ENCODE results near the gene CD33. TPM values are rescaled to one million over a fixed set of nuclear protein-coding genes. Genes with fewer than 3 reads are reported as not detected.
A peak's percentile ranks its signal among the peaks of the same experiment; 100 is the strongest.
"Not testable (repeated sequence)": the region's sequence is repeated elsewhere in the genome, so short reads cannot be mapped to it uniquely, and the experiment has no call there.

Gene CD33
- polyA plus RNA-seq, 2 of the 4 experiments (the other 2 are of a cell fraction) = 0.10 TPM; not detected in 1

DNA sequence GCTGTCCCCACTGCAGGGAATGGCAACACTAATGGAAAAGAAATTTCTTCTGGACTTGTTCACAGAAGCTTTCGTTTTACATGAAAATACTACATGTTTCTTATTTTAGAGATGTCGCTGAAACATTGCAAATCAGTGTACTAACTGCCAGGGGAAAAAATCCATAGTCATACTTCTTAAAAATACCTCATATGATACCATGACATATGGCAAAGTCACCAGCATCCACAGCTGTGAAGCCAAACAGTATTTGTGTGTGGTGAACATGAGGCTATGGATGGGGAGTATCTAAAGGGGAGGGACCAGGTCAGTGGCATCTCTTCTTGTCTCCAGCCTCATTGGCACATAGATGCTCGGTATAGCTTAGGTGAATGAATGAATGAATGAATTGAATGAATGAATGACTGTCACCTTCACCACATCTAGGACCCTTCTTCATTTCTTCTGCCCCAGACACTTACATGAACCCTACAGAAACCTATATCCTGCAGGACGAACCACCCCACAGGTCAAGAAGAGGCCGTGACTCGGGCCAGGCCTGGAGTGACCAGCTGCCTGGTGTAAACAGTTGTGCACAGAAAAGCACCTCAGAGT, 14.6 kb upstream of the CD33 start:
- ATAC-seq (no peak), DNase-seq (ENCODE audit: low read depth in 1 of 2, low spot score in 1 of 2) (no peak), FAIRE-seq (no peak)
- Histone ChIP-seq H3K27ac (no peak overlapping the region), H3K4me3 (no peak overlapping the region), H3K4me2 (no peak overlapping the region), H3K4me1 (no peaks in the 10 kb centered on the region), H3K9me3 (peaks cover 2% of the 10 kb centered on the region; the same call in 1 of the 3 replicates)
- ChIA-PET POLR2A (no interaction called here), CTCF (no interaction called here)
- no peak for TF ChIP-seq HOXB5 (CRISPR knock-in tag; IDR thresholded peaks at IDR 0.05)
- TF ChIP-seq JUN (IDR thresholded peaks at IDR 0.05) = no peak
- no peak for TF ChIP-seq SREBF2 (IDR thresholded peaks at IDR 0.05)
- TF ChIP-seq RFX5 (IDR thresholded peaks at IDR 0.05) = no peak
- TF ChIP-seq TFCP2L1 (CRISPR knock-in tag; IDR thresholded peaks at IDR 0.05) = no peak
- no peak for TF ChIP-seq MYC (IDR thresholded peaks at IDR 0.05; ENCODE audit: borderline replicate concordance, low read length)
- TF ChIP-seq BCL3 (IDR thresholded peaks at IDR 0.05) = no peak
- TF ChIP-seq RNF2 (IDR thresholded peaks at IDR 0.05; ENCODE audit: borderline replicate concordance, low read depth) = no peak
- TF ChIP-seq HMGXB4 (CRISPR knock-in tag; IDR thresholded peaks at IDR 0.05; ENCODE audit: borderline replicate concordance) = no peak
- TF ChIP-seq, protein P1, sequence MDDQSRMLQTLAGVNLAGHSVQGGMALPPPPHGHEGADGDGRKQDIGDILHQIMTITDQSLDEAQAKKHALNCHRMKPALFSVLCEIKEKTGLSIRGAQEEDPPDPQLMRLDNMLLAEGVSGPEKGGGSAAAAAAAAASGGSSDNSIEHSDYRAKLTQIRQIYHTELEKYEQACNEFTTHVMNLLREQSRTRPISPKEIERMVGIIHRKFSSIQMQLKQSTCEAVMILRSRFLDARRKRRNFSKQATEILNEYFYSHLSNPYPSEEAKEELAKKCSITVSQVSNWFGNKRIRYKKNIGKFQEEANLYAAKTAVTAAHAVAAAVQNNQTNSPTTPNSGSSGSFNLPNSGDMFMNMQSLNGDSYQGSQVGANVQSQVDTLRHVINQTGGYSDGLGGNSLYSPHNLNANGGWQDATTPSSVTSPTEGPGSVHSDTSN (IDR thresholded peaks at IDR 0.05) = no peak
- 50% methylated on average over 6 of the region's 6 CpGs for WGBS (ENCODE audit: missing lambda C conversion rate)

DNA sequence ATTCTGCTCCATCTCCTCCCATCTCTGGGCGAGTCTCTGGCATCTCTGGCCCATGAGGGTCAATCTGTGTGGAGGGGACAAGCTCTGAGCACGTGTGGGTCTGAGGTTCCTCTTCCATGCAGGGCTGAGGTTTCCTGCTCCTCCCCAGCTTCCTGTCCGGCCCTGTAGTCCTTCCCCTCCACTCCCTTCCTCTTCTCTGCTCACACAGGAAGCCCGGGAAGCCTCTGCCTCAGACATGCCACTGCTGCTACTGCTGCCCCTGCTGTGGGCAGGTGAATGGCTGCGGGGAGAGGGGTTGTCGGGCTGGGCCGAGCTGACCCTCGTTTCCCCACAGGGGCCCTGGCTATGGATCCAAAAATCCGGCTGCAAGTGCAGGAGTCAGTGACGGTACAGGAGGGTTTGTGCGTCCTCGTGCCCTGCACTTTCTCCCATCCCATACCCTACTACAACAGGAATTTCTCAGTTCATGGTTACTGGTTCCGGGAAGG, 14.0 kb upstream of the CD33 start:
- DNase-seq (ENCODE audit: low read depth in 1 of 2, low spot score in 1 of 2); POLR2A ChIA-PET; FAIRE-seq; H3K4me2 ChIP-seq; H3K9me3 ChIP-seq; H3K4me1 ChIP-seq; H3K4me3 ChIP-seq; H3K27ac ChIP-seq: not testable (repeated sequence)
- WGBS (ENCODE audit: missing lambda C conversion rate) = 28% methylated on average over 13 of the region's 13 CpGs
- ATAC-seq = peak in 1 of 2 experiments; percentile 54; a peak in 3 of 6 replicates
- CTCF ChIA-PET = interaction anchor here (1.4 kb wide), 1 partner anchor 48 kb away, joined by 5 read pairs; no protein-coding TSS in a partner anchor

GRCh38 chr19:51211833-51212232, 13.0 kb upstream of the CD33 start:
- ChIA-PET POLR2A (no interaction called here), CTCF (interaction anchor here (1.4 kb wide), 1 partner anchor 47 kb away, joined by 5 read pairs; no protein-coding TSS in a partner anchor)
- Histone ChIP-seq H3K4me2 (no peak overlapping the region), H3K4me3 (no peak overlapping the region), H3K27ac (no peak overlapping the region), H3K4me1 (no peaks in the 10 kb centered on the region), H3K9me3 (peaks cover 11% of the 10 kb centered on the region; the same call in 2 of the 3 replicates)
- ATAC-seq (no peak), FAIRE-seq (no peak), DNase-seq (ENCODE audit: low read depth in 1 of 2, low spot score in 1 of 2) (no peak)
- 30% methylated on average over 6 of the region's 9 CpGs for WGBS (ENCODE audit: missing lambda C conversion rate)
- TF ChIP-seq CEBPB (IDR thresholded peaks at IDR 0.05) (no peak), TFCP2L1 (CRISPR knock-in tag; IDR thresholded peaks at IDR 0.05) (no peak), KDM1A (IDR thresholded peaks at IDR 0.05; ENCODE audit: low read depth) (no peak), CBX2 (IDR thresholded peaks at IDR 0.05; ENCODE audit: borderline replicate concordance, low read depth) (no peak), BCL3 (IDR thresholded peaks at IDR 0.05) (no peak), MAZ (IDR thresholded peaks at IDR 0.05; ENCODE audit: borderline replicate concordance, low read depth, low read length) (no peak), JUNB (IDR thresholded peaks at IDR 0.05) (no peak), FOSB (CRISPR knock-in tag; IDR thresholded peaks at IDR 0.05) (no peak), NR3C1 (IDR thresholded peaks at IDR 0.05) (no peak), HEYL (CRISPR knock-in tag; IDR thresholded peaks at IDR 0.05) (no peak), RNF2 (IDR thresholded peaks at IDR 0.05; ENCODE audit: borderline replicate concordance, low read depth) (no peak), POLR2AphosphoS2 (conservative IDR thresholded peaks at IDR 0.05; ENCODE audit: low read length) (no peak), RARB (CRISPR knock-in tag; IDR thresholded peaks at IDR 0.05) (no peak), MAFK (IDR thresholded peaks at IDR 0.05; ENCODE audit: partially characterized antibody) (no peak), ZNF302 (CRISPR knock-in tag; IDR thresholded peaks at IDR 0.05) (no peak)
- TF ChIP-seq, protein P2, sequence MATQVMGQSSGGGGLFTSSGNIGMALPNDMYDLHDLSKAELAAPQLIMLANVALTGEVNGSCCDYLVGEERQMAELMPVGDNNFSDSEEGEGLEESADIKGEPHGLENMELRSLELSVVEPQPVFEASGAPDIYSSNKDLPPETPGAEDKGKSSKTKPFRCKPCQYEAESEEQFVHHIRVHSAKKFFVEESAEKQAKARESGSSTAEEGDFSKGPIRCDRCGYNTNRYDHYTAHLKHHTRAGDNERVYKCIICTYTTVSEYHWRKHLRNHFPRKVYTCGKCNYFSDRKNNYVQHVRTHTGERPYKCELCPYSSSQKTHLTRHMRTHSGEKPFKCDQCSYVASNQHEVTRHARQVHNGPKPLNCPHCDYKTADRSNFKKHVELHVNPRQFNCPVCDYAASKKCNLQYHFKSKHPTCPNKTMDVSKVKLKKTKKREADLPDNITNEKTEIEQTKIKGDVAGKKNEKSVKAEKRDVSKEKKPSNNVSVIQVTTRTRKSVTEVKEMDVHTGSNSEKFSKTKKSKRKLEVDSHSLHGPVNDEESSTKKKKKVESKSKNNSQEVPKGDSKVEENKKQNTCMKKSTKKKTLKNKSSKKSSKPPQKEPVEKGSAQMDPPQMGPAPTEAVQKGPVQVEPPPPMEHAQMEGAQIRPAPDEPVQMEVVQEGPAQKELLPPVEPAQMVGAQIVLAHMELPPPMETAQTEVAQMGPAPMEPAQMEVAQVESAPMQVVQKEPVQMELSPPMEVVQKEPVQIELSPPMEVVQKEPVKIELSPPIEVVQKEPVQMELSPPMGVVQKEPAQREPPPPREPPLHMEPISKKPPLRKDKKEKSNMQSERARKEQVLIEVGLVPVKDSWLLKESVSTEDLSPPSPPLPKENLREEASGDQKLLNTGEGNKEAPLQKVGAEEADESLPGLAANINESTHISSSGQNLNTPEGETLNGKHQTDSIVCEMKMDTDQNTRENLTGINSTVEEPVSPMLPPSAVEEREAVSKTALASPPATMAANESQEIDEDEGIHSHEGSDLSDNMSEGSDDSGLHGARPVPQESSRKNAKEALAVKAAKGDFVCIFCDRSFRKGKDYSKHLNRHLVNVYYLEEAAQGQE (IDR thresholded peaks at IDR 0.05) = no peak
- TF ChIP-seq, protein P3, sequence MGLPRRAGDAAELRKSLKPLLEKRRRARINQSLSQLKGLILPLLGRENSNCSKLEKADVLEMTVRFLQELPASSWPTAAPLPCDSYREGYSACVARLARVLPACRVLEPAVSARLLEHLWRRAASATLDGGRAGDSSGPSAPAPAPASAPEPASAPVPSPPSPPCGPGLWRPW (IDR thresholded peaks at IDR 0.05) = no peak

Data from A549 (cell line).